ENCODE data around the gene ITSN1. TPM values are rescaled to one million over a fixed set of nuclear protein-coding genes. Genes with fewer than 3 reads are reported as not detected.

Gene ITSN1
- total and polyA plus RNA-seq, 2 donors from 2014 or later: 8.1 to 42.5 TPM

- DNase-seq (no peak), FAIRE-seq (no peak)
- no peak overlapping the region for H3K27ac ChIP-seq (ENCODE audit: low read depth in 2 of 2, low read length in 2 of 2)
- no peaks in the 10 kb centered on the region for H3K9me3 ChIP-seq (ENCODE audit: control insufficient read depth in 2 of 3, insufficient read depth in 1 of 3, low read length in 3 of 3)
- no peak overlapping the region for H3K9ac ChIP-seq (ENCODE audit: low read length in 3 of 3)
- intact Hi-C loops (cut with DNase I): no loop called here
- no peak for TF ChIP-seq CTCF (IDR thresholded peaks at IDR 0.05; ENCODE audit: borderline replicate concordance, extremely low read depth, insufficient read depth)
- H3K36me3 ChIP-seq (ENCODE audit: control insufficient read depth in 2 of 3, insufficient read depth in 3 of 3, low read length in 3 of 3): no peaks in the 10 kb centered on the region
- H3K27me3 ChIP-seq (ENCODE audit: control insufficient read depth, insufficient read depth, low read length): no peaks in the 10 kb centered on the region
- H3K4me1 ChIP-seq (ENCODE audit: control insufficient read depth in 2 of 3, insufficient read depth in 2 of 3, low read depth in 1 of 3, low read length in 3 of 3): peaks cover 0 to 5% (median 3%) of the 10 kb centered on the region in 3 donors
- H3K4me3 ChIP-seq (ENCODE audit: low read length in 3 of 3): no peak overlapping the region
These were observed 21.8 kb downstream of the ITSN1 start for GRCh38 chr21:33664135-33664534.

- intact Hi-C loops (cut with DNase I): no loop called here
- H3K27me3 ChIP-seq (ENCODE audit: control insufficient read depth, insufficient read depth, low read length): no peaks in the 10 kb centered on the region
- H3K9me3 ChIP-seq (ENCODE audit: control insufficient read depth in 2 of 3, insufficient read depth in 1 of 3, low read length in 3 of 3): no peaks in the 10 kb centered on the region
- no peak for TF ChIP-seq CTCF (IDR thresholded peaks at IDR 0.05; ENCODE audit: borderline replicate concordance, extremely low read depth, insufficient read depth)
- H3K36me3 ChIP-seq (ENCODE audit: control insufficient read depth in 2 of 3, insufficient read depth in 3 of 3, low read length in 3 of 3): no peaks in the 10 kb centered on the region
- H3K4me3 ChIP-seq (ENCODE audit: low read length in 3 of 3): no peak overlapping the region
- no peak overlapping the region for H3K9ac ChIP-seq (ENCODE audit: low read length in 3 of 3)
- DNase-seq: no peak
- FAIRE-seq: no peak
- peaks cover 0 to 4% (median 0%) of the 10 kb centered on the region in 3 donors for H3K4me1 ChIP-seq (ENCODE audit: control insufficient read depth in 2 of 3, insufficient read depth in 2 of 3, low read depth in 1 of 3, low read length in 3 of 3)
- no peak overlapping the region for H3K27ac ChIP-seq (ENCODE audit: low read depth in 2 of 2, low read length in 2 of 2)
These were observed 23.9 kb downstream of the ITSN1 start for GRCh38 chr21:33666153-33666552.

- DNase-seq (no peak), FAIRE-seq (no peak)
- H3K9ac ChIP-seq (ENCODE audit: low read length in 3 of 3): no peak overlapping the region
- TF ChIP-seq CTCF (IDR thresholded peaks at IDR 0.05; ENCODE audit: borderline replicate concordance, extremely low read depth, insufficient read depth): no peak
- H3K36me3 ChIP-seq (ENCODE audit: control insufficient read depth in 2 of 3, insufficient read depth in 3 of 3, low read length in 3 of 3): no peaks in the 10 kb centered on the region
- no peak overlapping the region for H3K27ac ChIP-seq (ENCODE audit: low read depth in 2 of 2, low read length in 2 of 2)
- H3K9me3 ChIP-seq (ENCODE audit: control insufficient read depth in 2 of 3, insufficient read depth in 1 of 3, low read length in 3 of 3): no peaks in the 10 kb centered on the region
- no peaks in the 10 kb centered on the region for H3K27me3 ChIP-seq (ENCODE audit: control insufficient read depth, insufficient read depth, low read length)
- intact Hi-C loops (cut with DNase I): no loop called here
- peaks cover 0 to 4% (median 0%) of the 10 kb centered on the region in 3 donors for H3K4me1 ChIP-seq (ENCODE audit: control insufficient read depth in 2 of 3, insufficient read depth in 2 of 3, low read depth in 1 of 3, low read length in 3 of 3)
- no peak overlapping the region for H3K4me3 ChIP-seq (ENCODE audit: low read length in 3 of 3)
These were observed 25.3 kb downstream of the ITSN1 start for GRCh38 chr21:33667636-33668035.

- no peak for TF ChIP-seq CTCF (IDR thresholded peaks at IDR 0.05; ENCODE audit: borderline replicate concordance, extremely low read depth, insufficient read depth)
- FAIRE-seq (no peak), DNase-seq (no peak)
- H3K9me3 ChIP-seq (ENCODE audit: control insufficient read depth in 2 of 3, insufficient read depth in 1 of 3, low read length in 3 of 3): no peaks in the 10 kb centered on the region
- H3K9ac ChIP-seq (ENCODE audit: low read length in 3 of 3): no peak overlapping the region
- no peaks in the 10 kb centered on the region for H3K36me3 ChIP-seq (ENCODE audit: control insufficient read depth in 2 of 3, insufficient read depth in 3 of 3, low read length in 3 of 3)
- no peak overlapping the region for H3K27ac ChIP-seq (ENCODE audit: low read depth in 2 of 2, low read length in 2 of 2)
- intact Hi-C loops (cut with DNase I): no loop called here
- peaks cover 0 to 4% (median 0%) of the 10 kb centered on the region in 3 donors for H3K4me1 ChIP-seq (ENCODE audit: control insufficient read depth in 2 of 3, insufficient read depth in 2 of 3, low read depth in 1 of 3, low read length in 3 of 3)
- no peak overlapping the region for H3K4me3 ChIP-seq (ENCODE audit: low read length in 3 of 3)
- H3K27me3 ChIP-seq (ENCODE audit: control insufficient read depth, insufficient read depth, low read length): no peaks in the 10 kb centered on the region
These were observed 25.9 kb downstream of the ITSN1 start for GRCh38 chr21:33668180-33668579.
